GM10847 (cell line): ENCODE results near the gene TDP2.

Source experiments
- POLR2A ChIP-seq: IDR thresholded peaks from 2 replicates; pipeline ENCODE4 v1.6.1; 2011; ENCODE audit not compliant: insufficient read length; ENCODE audit errors: extremely low read depth

Gene TDP2

GRCh38 chr6:24658573-24659560 lies 7.8 kb downstream of the TDP2 start:
- TF ChIP-seq POLR2A: no peak

- no peak for TF ChIP-seq POLR2A
Measured at GRCh38 chr6:24655215-24655614, 11.5 kb downstream of the TDP2 start.

- no peak for TF ChIP-seq POLR2A
Measured at GRCh38 chr6:24650365-24650764, 16.3 kb downstream of the TDP2 start.

GRCh38 chr6:24649691-24650090 lies 17.0 kb downstream of the TDP2 start:
- no peak for TF ChIP-seq POLR2A

- TF ChIP-seq POLR2A: no peak
Measured at GRCh38 chr6:24648276-24648675, 18.4 kb downstream of the TDP2 start.

GRCh38 chr6:24646771-24647170 lies 19.9 kb downstream of the TDP2 start:
- TF ChIP-seq POLR2A: no peak

- TF ChIP-seq POLR2A: no peak
Measured at GRCh38 chr6:24644377-24644776, 22.3 kb downstream of the TDP2 start.

GRCh38 chr6:24643920-24644319 lies 22.8 kb downstream of the TDP2 start:
- TF ChIP-seq POLR2A: no peak

- TF ChIP-seq POLR2A: no peak
Measured at GRCh38 chr6:24642061-24642460, 24.6 kb downstream of the TDP2 start.

- TF ChIP-seq POLR2A: no peak
Measured at GRCh38 chr6:24640166-24640565, 26.5 kb downstream of the TDP2 start.

- TF ChIP-seq POLR2A: no peak
Measured at GRCh38 chr6:24636681-24637080, 30.0 kb downstream of the TDP2 start.

- TF ChIP-seq POLR2A: no peak
Measured at GRCh38 chr6:24632573-24632972, 34.1 kb downstream of the TDP2 start.

GRCh38 chr6:24631671-24632070 lies 35.0 kb downstream of the TDP2 start:
- TF ChIP-seq POLR2A: no peak

GRCh38 chr6:24630856-24631505 lies 35.7 kb downstream of the TDP2 start:
- TF ChIP-seq POLR2A: no peak

GRCh38 chr6:24621626-24622289 lies 44.9 kb downstream of the TDP2 start:
- TF ChIP-seq POLR2A: no peak

- TF ChIP-seq POLR2A: no peak
Measured at GRCh38 chr6:24620637-24621036, 46.1 kb downstream of the TDP2 start.
